ENCODE results near the gene KCNQ1.

The KCNQ1 gene

DNA sequence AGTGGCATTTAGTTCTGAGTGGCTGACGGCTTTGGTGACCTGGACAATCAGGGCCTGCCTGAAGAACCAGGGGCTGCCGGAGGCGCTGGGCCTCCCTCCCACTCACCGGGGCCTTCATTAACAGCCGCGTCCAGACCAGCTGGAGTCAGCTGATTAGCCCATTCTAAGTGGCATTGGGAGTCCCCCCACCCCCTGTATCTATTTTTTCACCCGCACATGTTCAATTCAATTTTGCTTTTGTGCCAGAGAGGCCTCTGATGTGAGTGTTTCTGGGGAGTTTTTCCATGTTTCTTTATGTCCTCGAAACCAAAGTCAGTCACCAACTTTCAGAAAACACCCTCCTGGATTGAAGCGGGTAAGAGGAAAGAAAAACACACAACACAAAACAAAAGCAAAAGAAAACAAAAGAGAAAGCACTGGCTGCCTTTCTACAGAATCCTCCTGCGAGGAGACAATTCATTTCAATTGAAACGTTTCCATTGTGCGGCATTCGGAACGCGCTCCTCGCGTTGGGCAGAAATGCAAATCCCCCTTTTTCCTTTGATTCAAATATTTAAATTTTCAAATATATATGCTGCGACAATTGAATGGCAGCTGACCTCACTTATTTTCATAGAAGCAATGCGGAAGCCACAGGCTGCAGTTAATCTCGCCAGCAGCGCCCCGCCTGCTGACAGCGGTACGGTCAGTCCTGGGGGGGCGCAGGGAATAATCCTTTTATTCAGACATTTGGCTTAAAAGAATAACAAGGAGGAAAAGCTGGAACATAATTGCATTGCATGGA lies 423.1 kb downstream of the KCNQ1 start:
- Histone ChIP-seq H3K4me1 (ENCODE audit: control insufficient read depth, insufficient read depth, low read length, poor library complexity, severe bottlenecking) (peaks cover 11% of the 10 kb centered on the region), H3K36me3 (ENCODE audit: control insufficient read depth, insufficient read depth, low read length) (no peaks in the 10 kb centered on the region), H3K9me3 (ENCODE audit: control insufficient read depth, low read length) (peaks cover 10% of the 10 kb centered on the region), H3K4me3 (ENCODE audit: extremely low read depth, insufficient read depth, low read length, poor library complexity, severe bottlenecking) (no peak overlapping the region), H3K27ac (ENCODE audit: low read depth, low read length, severe bottlenecking) (no peak overlapping the region)
- 25 to 47% methylated on average over 8 to 16 of the region's 25 CpGs for WGBS, 2 experiments (ENCODE audit: insufficient coverage in 2 of 2)

DNA sequence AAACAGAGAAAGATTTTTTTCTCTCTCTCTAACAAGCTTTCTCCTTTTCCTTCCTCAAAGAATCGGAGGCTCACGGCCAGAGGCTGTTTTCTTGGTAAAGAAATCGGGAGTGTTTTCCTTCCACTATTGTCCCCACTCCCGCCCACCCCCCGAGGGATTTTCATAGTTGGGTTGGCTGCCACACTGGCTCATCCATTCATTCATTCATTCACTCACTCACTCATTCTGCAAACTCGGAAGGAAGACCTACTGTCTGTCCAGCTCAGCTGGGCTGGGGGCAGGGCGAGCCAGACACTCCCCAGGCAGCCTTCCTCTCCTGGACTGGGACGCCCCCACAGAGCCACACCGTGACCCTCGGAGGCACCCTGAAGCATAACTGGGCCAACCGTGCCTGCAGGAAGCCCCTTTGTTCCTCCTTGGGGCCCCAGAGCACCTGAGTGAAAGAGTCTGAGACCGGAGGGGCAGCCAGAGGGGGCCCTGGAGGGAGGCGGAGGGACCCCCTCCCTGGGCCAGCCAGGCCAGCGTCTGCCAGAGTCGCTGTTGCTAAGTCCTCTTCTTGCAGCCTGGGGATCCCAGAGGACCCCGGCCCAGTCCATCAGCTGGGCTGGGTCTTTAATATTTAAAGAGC lies 423.8 kb downstream of the KCNQ1 start:
- Histone ChIP-seq H3K4me3 (ENCODE audit: extremely low read depth, insufficient read depth, low read length, poor library complexity, severe bottlenecking) (peak overlapping the region; percentile 1), H3K36me3 (ENCODE audit: control insufficient read depth, insufficient read depth, low read length) (no peaks in the 10 kb centered on the region), H3K9me3 (ENCODE audit: control insufficient read depth, low read length) (peaks cover 10% of the 10 kb centered on the region), H3K4me1 (ENCODE audit: control insufficient read depth, insufficient read depth, low read length, poor library complexity, severe bottlenecking) (peaks cover 11% of the 10 kb centered on the region), H3K27ac (ENCODE audit: low read depth, low read length, severe bottlenecking) (no peak overlapping the region)
- 8 to 10% methylated on average over 10 to 11 of the region's 16 CpGs for WGBS, 2 experiments (ENCODE audit: insufficient coverage in 2 of 2)

DNA sequence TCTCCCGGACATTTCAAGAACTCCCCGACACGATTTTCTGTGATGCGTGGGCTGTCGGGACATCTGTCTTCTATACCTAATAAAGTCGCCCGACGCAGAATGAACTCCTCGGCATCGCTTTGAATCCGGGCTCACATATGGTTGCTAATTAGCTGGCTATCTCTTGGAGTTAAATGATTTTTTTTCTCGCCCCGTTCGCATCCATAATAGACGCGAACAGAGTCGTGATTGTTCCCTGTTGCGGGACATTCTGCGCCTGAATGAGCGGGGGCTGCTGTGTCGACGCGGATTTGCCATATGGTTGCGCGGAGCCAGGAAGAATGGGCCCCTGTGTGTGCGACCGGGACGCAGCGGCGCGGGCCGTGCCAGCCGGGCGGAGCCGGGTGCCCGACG lies 424.3 kb downstream of the KCNQ1 start:
- Histone ChIP-seq H3K9me3 (ENCODE audit: control insufficient read depth, low read length) (peaks cover 11% of the 10 kb centered on the region), H3K4me3 (ENCODE audit: extremely low read depth, insufficient read depth, low read length, poor library complexity, severe bottlenecking) (no peak overlapping the region), H3K27ac (ENCODE audit: low read depth, low read length, severe bottlenecking) (no peak overlapping the region), H3K36me3 (ENCODE audit: control insufficient read depth, insufficient read depth, low read length) (no peaks in the 10 kb centered on the region), H3K4me1 (ENCODE audit: control insufficient read depth, insufficient read depth, low read length, poor library complexity, severe bottlenecking) (peaks cover 11% of the 10 kb centered on the region)
- WGBS, 2 experiments (ENCODE audit: insufficient coverage in 2 of 2), result 13 to 20% methylated on average over 37 of the region's 37 CpGs

DNA sequence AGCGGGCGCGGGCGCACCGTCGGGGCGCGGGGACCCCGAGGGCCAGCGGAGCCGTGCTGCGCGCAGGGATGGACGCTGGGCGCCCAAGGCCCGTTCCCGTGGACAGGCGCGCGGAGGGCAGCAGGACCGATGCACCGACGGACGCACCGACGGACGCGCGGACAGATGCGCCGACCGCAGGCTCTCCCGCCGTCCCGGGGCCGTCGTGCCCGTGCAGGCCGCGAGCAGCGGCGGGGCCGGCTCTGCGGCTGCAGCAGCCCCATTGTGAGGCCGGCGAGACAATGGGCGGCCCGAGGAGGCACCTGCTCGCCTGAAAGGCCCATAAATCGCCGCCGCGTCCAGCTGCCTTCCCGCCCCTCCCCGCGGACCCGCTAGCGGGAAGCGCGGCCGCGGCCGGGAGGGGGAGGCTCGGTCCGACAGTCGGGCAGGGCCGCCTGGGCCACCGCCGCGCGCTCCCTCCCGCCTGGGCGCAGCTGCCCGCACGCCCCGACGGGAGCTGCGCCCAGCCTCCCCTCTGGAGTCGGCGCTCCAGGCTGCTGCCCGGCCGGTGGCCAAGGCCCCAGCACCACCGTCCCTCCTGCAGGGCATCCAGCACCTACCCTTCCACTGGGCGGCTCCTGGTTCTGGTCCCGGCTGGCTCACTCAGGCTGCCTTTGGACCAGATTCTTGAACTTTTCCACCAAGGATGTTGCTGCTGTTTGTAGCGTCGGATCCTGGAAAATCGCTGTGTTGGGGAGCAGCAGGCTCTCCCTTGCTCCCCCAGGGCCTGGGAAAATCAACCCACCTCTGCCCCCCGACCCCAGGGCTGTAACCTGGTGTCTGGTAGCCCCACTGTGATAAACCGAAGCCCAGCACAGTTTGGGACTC lies 425.0 kb downstream of the KCNQ1 start:
- H3K9me3 ChIP-seq (ENCODE audit: control insufficient read depth, low read length), result peaks cover 17% of the 10 kb centered on the region
- 18 to 19% methylated on average over 72 to 90 of the region's 90 CpGs for WGBS, 2 experiments (ENCODE audit: insufficient coverage in 2 of 2)
- no peaks in the 10 kb centered on the region for H3K36me3 ChIP-seq (ENCODE audit: control insufficient read depth, insufficient read depth, low read length)
- no peak overlapping the region for H3K4me3 ChIP-seq (ENCODE audit: extremely low read depth, insufficient read depth, low read length, poor library complexity, severe bottlenecking)
- no peak overlapping the region for H3K27ac ChIP-seq (ENCODE audit: low read depth, low read length, severe bottlenecking)
- H3K4me1 ChIP-seq (ENCODE audit: control insufficient read depth, insufficient read depth, low read length, poor library complexity, severe bottlenecking), result peaks cover 11% of the 10 kb centered on the region

DNA sequence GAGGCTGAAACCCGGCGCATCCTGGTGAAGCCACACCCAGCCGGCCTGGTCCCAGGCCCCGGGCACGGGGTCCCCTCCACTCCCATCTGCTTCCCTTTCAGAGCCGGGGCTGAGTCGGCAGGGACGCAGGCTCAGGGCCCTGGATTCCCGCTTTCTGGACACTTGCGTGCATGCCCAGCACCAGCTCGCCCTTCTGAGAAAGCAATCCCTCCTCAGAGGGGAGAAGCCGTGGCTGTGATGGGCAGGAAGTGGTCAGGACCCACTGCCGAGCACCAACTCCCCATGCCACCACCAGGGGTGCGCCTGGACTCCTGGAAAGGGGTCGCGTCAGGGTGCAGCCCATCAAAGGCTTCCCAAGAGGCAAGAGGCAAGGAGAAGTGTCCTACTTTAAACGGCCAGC lies 425.7 kb downstream of the KCNQ1 start:
- Histone ChIP-seq H3K4me1 (ENCODE audit: control insufficient read depth, insufficient read depth, low read length, poor library complexity, severe bottlenecking) (peaks cover 11% of the 10 kb centered on the region), H3K27ac (ENCODE audit: low read depth, low read length, severe bottlenecking) (no peak overlapping the region), H3K4me3 (ENCODE audit: extremely low read depth, insufficient read depth, low read length, poor library complexity, severe bottlenecking) (no peak overlapping the region), H3K36me3 (ENCODE audit: control insufficient read depth, insufficient read depth, low read length) (no peaks in the 10 kb centered on the region), H3K9me3 (ENCODE audit: control insufficient read depth, low read length) (peaks cover 18% of the 10 kb centered on the region)
- WGBS, 2 experiments (ENCODE audit: insufficient coverage in 2 of 2), result 79 to 82% methylated on average over 11 to 15 of the region's 17 CpGs

DNA sequence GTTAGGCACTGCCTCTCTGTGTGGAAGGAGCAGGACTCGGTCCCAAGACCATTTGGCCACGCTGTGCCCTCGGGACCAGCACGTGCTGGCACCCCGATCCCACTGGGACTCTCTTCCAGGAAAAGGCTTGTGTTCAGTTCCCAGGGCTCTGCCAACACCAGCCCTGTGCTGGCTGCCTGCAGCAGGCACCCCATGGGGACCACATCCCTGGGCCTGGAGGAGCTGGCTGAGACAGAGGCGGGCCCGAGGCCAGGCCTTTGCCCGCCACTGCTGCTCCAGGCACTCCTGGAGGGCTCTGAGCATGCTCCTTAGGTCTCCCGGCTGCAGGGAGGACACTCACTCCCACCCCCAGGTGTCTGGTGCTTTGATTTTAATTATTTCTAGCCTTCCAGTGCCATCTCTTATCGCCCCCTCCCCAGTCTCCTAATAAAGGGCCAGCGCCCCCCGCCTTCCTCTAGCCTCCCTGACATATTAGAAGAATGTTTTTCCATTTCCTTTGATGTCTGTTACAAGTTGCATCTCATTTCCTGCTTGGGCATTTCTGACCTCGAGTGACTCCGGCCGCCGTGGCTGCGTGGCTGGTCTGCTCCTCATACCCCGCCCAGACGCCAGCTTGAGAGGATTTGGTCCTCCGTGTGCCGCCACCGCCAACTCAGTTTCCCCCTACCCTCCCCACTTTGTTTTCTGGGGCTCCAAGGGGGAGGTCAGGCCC lies 426.3 kb downstream of the KCNQ1 start:
- Histone ChIP-seq H3K36me3 (ENCODE audit: control insufficient read depth, insufficient read depth, low read length) (no peaks in the 10 kb centered on the region), H3K9me3 (ENCODE audit: control insufficient read depth, low read length) (peaks cover 18% of the 10 kb centered on the region), H3K27ac (ENCODE audit: low read depth, low read length, severe bottlenecking) (no peak overlapping the region), H3K4me1 (ENCODE audit: control insufficient read depth, insufficient read depth, low read length, poor library complexity, severe bottlenecking) (peaks cover 11% of the 10 kb centered on the region), H3K4me3 (ENCODE audit: extremely low read depth, insufficient read depth, low read length, poor library complexity, severe bottlenecking) (no peak overlapping the region)
- WGBS, 2 experiments (ENCODE audit: insufficient coverage in 2 of 2), result 65% methylated on average over 16 to 18 of the region's 22 CpGs

DNA sequence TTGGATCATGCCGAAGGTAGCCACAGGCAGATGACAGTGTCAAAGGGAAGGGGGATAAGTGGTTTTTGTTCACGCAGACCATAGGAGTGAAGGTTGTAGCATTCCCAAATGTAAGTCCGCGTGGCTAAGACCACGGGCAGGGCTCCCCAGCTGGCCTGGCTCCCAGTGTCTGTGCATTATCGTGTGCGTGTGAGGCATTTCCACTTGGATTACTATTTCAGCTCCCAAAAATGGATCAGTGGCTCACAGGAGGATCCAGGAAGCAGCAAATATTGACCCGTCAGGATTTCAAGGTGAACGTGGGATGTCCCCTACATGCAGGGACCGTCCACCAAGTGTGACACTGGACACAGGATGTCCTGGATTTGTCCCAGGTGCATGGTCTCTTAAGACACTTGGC lies 430.2 kb downstream of the KCNQ1 start:
- Histone ChIP-seq H3K36me3 (ENCODE audit: control insufficient read depth, insufficient read depth, low read length) (no peaks in the 10 kb centered on the region), H3K9me3 (ENCODE audit: control insufficient read depth, low read length) (peaks cover 8% of the 10 kb centered on the region), H3K27ac (ENCODE audit: low read depth, low read length, severe bottlenecking) (no peak overlapping the region), H3K4me1 (ENCODE audit: control insufficient read depth, insufficient read depth, low read length, poor library complexity, severe bottlenecking) (peaks cover 7% of the 10 kb centered on the region), H3K4me3 (ENCODE audit: extremely low read depth, insufficient read depth, low read length, poor library complexity, severe bottlenecking) (no peak overlapping the region)
- WGBS, 2 experiments (ENCODE audit: insufficient coverage in 2 of 2), result 95 to 96% methylated on average over 10 of the region's 10 CpGs

DNA sequence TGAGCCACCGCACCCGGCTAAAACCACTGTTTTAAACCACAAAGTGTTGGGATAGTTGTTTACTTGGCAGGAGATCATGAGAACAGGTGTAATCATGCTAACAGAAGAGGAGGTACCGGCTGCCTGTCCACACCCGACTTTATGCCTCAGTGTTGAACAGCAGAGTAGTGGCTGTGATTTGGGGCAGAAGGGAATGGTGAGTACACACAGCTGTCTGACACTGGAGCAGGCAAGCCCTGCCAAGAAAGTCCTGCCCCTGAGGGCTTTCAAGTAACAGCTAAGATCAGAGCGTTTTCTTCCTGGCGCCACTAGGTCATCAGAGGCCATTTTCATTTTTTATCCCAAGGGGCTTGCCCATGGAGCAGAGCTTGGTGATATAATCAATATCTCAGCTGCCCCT lies 432.7 kb downstream of the KCNQ1 start:
- H3K4me1 ChIP-seq (ENCODE audit: control insufficient read depth, insufficient read depth, low read length, poor library complexity, severe bottlenecking), result peaks cover 4% of the 10 kb centered on the region
- no peak overlapping the region for H3K27ac ChIP-seq (ENCODE audit: low read depth, low read length, severe bottlenecking)
- peaks cover 2% of the 10 kb centered on the region for H3K36me3 ChIP-seq (ENCODE audit: control insufficient read depth, insufficient read depth, low read length)
- WGBS, 2 experiments (ENCODE audit: insufficient coverage in 2 of 2), result 99 to 100% methylated on average over 6 of the region's 6 CpGs
- peaks cover 8% of the 10 kb centered on the region for H3K9me3 ChIP-seq (ENCODE audit: control insufficient read depth, low read length)
- H3K4me3 ChIP-seq (ENCODE audit: extremely low read depth, insufficient read depth, low read length, poor library complexity, severe bottlenecking), result no peak overlapping the region

DNA sequence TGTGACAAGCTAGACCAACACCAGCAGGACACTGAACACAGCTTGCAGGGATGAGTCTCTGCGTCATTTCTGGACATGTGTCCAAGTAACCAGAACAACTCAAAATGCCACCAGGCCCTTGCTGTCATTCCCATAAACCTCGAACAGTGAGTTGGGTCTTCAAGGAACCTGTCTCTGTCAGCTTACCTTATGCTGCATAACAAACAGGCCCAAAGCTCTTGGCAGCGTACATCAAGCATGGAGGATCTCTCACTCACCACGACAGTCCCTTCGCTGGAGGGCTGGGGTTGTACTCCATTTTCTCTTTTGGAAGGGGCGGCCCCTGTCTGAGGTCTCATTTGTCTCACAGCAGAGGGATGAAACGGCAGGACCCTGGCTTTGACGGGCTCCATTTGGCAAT lies 434.0 kb downstream of the KCNQ1 start:
- WGBS, 2 experiments (ENCODE audit: insufficient coverage in 2 of 2), result 95 to 98% methylated on average over 8 of the region's 8 CpGs
- peaks cover 8% of the 10 kb centered on the region for H3K9me3 ChIP-seq (ENCODE audit: control insufficient read depth, low read length)
- no peak overlapping the region for H3K4me3 ChIP-seq (ENCODE audit: extremely low read depth, insufficient read depth, low read length, poor library complexity, severe bottlenecking)
- H3K27ac ChIP-seq (ENCODE audit: low read depth, low read length, severe bottlenecking), result no peak overlapping the region
- H3K4me1 ChIP-seq (ENCODE audit: control insufficient read depth, insufficient read depth, low read length, poor library complexity, severe bottlenecking), result peaks cover 4% of the 10 kb centered on the region
- peaks cover 10% of the 10 kb centered on the region for H3K36me3 ChIP-seq (ENCODE audit: control insufficient read depth, insufficient read depth, low read length)

DNA sequence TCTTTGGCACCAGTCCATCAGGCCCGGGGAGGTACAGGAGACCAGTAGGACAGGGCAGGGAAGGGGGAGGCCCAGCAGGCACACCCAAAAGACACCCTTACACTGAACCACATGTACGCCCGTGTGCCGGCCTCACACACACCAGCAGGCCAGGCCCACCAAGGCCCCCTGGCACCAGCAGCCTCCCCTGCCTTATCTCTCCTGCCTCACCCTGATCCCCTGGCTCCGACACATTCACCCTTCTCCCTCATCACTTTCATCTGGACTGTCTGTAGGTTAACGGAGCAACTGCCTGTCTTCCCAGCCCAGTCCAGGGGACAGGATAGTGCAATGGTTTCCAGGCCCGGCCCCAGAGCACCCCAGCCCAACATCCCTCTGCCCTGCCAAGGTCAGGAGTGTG lies 435.8 kb downstream of the KCNQ1 start:
- Histone ChIP-seq H3K4me3 (ENCODE audit: extremely low read depth, insufficient read depth, low read length, poor library complexity, severe bottlenecking) (no peak overlapping the region), H3K9me3 (ENCODE audit: control insufficient read depth, low read length) (no peaks in the 10 kb centered on the region), H3K4me1 (ENCODE audit: control insufficient read depth, insufficient read depth, low read length, poor library complexity, severe bottlenecking) (peaks cover 4% of the 10 kb centered on the region), H3K36me3 (ENCODE audit: control insufficient read depth, insufficient read depth, low read length) (peaks cover 10% of the 10 kb centered on the region), H3K27ac (ENCODE audit: low read depth, low read length, severe bottlenecking) (no peak overlapping the region)
- WGBS, 2 experiments (ENCODE audit: insufficient coverage in 2 of 2), result 80 to 90% methylated on average over 5 to 6 of the region's 7 CpGs

Data from mesodermal cell (in vitro differentiated cells).